HCT116 (cell line): ENCODE results near the gene FLNB. TPM values are rescaled to one million over a fixed set of nuclear protein-coding genes. Genes with fewer than 3 reads are reported as not detected.

Experiments used
- ATAC-seq: fragments of 200-7000 bp; cut with Tn5 transposase; 2 replicates; pipeline ENCODE4 v1.9.1; 2020; ENCODE audit warnings: mild to moderate bottlenecking, moderate library complexity
- BruUV-seq: library from RNA; stranded (reverse); fragments of 400-500 nt; replicated peaks from 2 replicates; lab custom pipeline; 2021; lab: Mats Ljungman, UMichigan
- CTCF ChIA-PET: fragments of 300-600 bp; sonication (Branson Sonifier 250); formaldehyde crosslinking; loops from one replicate; lab custom pipeline; 2021; ENCODE audit warnings: antibody characterized with exemption; lab: Charles Lee
- POLR2A ChIA-PET: fragments of 300-600, 350-600 bp; sonication (Branson Sonifier 250); formaldehyde crosslinking; loops from one replicate; lab custom pipeline; 2021; ENCODE audit warnings: antibody characterized with exemption; lab: Charles Lee
- RAD21 ChIA-PET, 2 experiments: fragments of 300-600 bp; sonication (Branson Sonifier 250); formaldehyde crosslinking; loops; one replicate each; lab custom pipeline; 2023; ENCODE audit warnings: low total read pairs in 2 of 2; ENCODE audit not compliant: uncharacterized antibody in 2 of 2, unreplicated experiment in 2 of 2, low non-redundant PET in 1 of 2; lab: Charles Lee
- DNase-seq: peaks from one replicate; pipeline ENCODE4 v3.0.0-alpha.2; 2010; ENCODE audit warnings: low read depth, low spot score
- H2AFZ ChIP-seq: fragments of 200-600 bp; shearing (Covaris generic), sonication (generic); 2 replicates; pipeline ENCODE4 v1.6.1; 2017; ENCODE audit warnings: low read depth, mixed run types, mixed read lengths, antibody characterized with exemption, low read length; ENCODE audit not compliant: poor library complexity, severe bottlenecking
- H3K27ac ChIP-seq: 2 replicates; pipeline ENCODE4 v1.5.1; 2012; ENCODE audit warnings: low read depth, low read length
- H3K27me3 ChIP-seq: fragments of 200-600 bp; sonication (generic); 2 replicates; pipeline ENCODE4 v1.6.1; 2016; ENCODE audit warnings: mixed run types, low read length, mixed read lengths; ENCODE audit not compliant: insufficient read depth
- H3K36me3 ChIP-seq, 2 experiments: fragments of 200-500 bp in 1 of 2; fragments of 200-600 bp in 1 of 2; sonication (Bioruptor generic) in 1 of 2; sonication (generic) in 1 of 2; 2 replicates each; pipeline versions ENCODE4 v1.5.1 to v1.6.1; 2014 to 2016; ENCODE audit warnings: low read length in 2 of 2, inconsistent platforms in 1 of 2, mixed read lengths in 1 of 2, mixed run types in 1 of 2; ENCODE audit not compliant: insufficient read depth in 2 of 2, control insufficient read depth in 1 of 2
- H3K4me1 ChIP-seq, 2 experiments: fragments of 200-600 bp in 1 of 2; sonication (generic) in 1 of 2; 2 replicates each; pipeline versions ENCODE4 v1.5.1 to v1.6.1; 2012 to 2017; ENCODE audit warnings: low read length in 2 of 2, inconsistent platforms in 1 of 2, mild to moderate bottlenecking in 1 of 2, mixed read lengths in 1 of 2, mixed run types in 1 of 2, moderate library complexity in 1 of 2; ENCODE audit not compliant: insufficient read depth in 2 of 2, control insufficient read depth in 1 of 2
- H3K4me2 ChIP-seq: fragments of 200-600 bp; sonication (generic); 2 replicates; pipeline ENCODE4 v1.6.1; 2017; ENCODE audit warnings: mixed run types, low read length, mixed read lengths
- H3K4me3 ChIP-seq, 2 experiments: fragments of 200-600 bp in 1 of 2; sonication (generic) in 1 of 2; replicated peaks in 1 of 2; 2 replicates each; pipeline ENCODE4 v1.5.1; 2011 to 2016; ENCODE audit warnings: low read length in 2 of 2, control low read depth in 1 of 2, low read depth in 1 of 2, mild to moderate bottlenecking in 1 of 2, mixed read lengths in 1 of 2, mixed run types in 1 of 2
- H3K79me2 ChIP-seq: fragments of 200-600 bp; sonication (generic); 2 replicates; pipeline ENCODE4 v1.6.1; 2017; ENCODE audit warnings: mild to moderate bottlenecking, mixed run types, low read length, moderate library complexity, mixed read lengths; ENCODE audit not compliant: insufficient read depth
- H3K9ac ChIP-seq: fragments of 200-600 bp; sonication (generic); 2 replicates; pipeline ENCODE4 v1.6.1; 2016; ENCODE audit warnings: low read length, mixed read lengths
- H3K9me2 ChIP-seq: fragments of 200-600 bp; sonication (generic), shearing (Covaris generic); 2 replicates; pipeline ENCODE4 v1.6.1; 2017; ENCODE audit warnings: mixed run types, mild to moderate bottlenecking, moderate library complexity; ENCODE audit not compliant: insufficient read depth
- H3K9me3 ChIP-seq, 2 experiments: fragments of 200-500 bp in 1 of 2; fragments of 200-600 bp in 1 of 2; sonication (Bioruptor generic) in 1 of 2; sonication (generic) in 1 of 2; 2 replicates each; pipeline ENCODE4 v1.6.1; 2014 to 2017; ENCODE audit warnings: low read length in 2 of 2, mixed read lengths in 2 of 2, inconsistent platforms in 1 of 2, low read depth in 1 of 2, mild to moderate bottlenecking in 1 of 2, mixed run types in 1 of 2, moderate library complexity in 1 of 2; ENCODE audit not compliant: control insufficient read depth in 1 of 2, insufficient read depth in 1 of 2
- H4K20me1 ChIP-seq: fragments of 200-600 bp; sonication (generic), shearing (Covaris generic); 2 replicates; pipeline ENCODE4 v1.6.1; 2017; ENCODE audit warnings: mixed run types, mild to moderate bottlenecking, moderate library complexity; ENCODE audit not compliant: insufficient read depth
- ELF1 ChIP-seq: IDR thresholded peaks from 2 replicates; pipeline ENCODE4 v1.6.1; 2012; ENCODE audit warnings: low read depth, borderline replicate concordance
- EZH2 ChIP-seq: fragments of 200-600 bp; sonication (generic); IDR thresholded peaks from 2 replicates; pipeline ENCODE4 v1.6.1; 2017; ENCODE audit warnings: antibody characterized with exemption, mixed run types
- REST ChIP-seq: IDR thresholded peaks from 2 replicates; pipeline ENCODE4 v1.6.1; 2012; ENCODE audit warnings: low read depth
- SIN3A ChIP-seq: IDR thresholded peaks from 2 replicates; pipeline ENCODE4 v1.6.1; 2012; ENCODE audit warnings: low read depth
- SP1 ChIP-seq: IDR thresholded peaks from 2 replicates; pipeline ENCODE4 v1.6.1; 2012; ENCODE audit warnings: low read depth
- SRF ChIP-seq: IDR thresholded peaks from 2 replicates; pipeline ENCODE4 v1.6.1; 2012; ENCODE audit warnings: low read depth
- YY1 ChIP-seq: IDR thresholded peaks from 2 replicates; pipeline ENCODE4 v1.6.1; 2011; ENCODE audit warnings: low read length, low read depth, moderate library complexity, mild to moderate bottlenecking; ENCODE audit not compliant: insufficient replicate concordance; ENCODE audit errors: extremely low read depth
- intact Hi-C: fragments of 100-400 bp; cut with micrococcal nuclease; formaldehyde crosslinking; loops from 2 replicates; pipeline ENCODE4 v1.10.0; 2022
- total RNA-seq: library from RNA; stranded (reverse); gene quantifications from one replicate; pipeline ENCODE4 v1.2.1, GENCODE V29; 2021; ENCODE audit not compliant: unreplicated experiment

FLNB gene
- total RNA-seq, 1 experiment from 2014 or later: 116 TPM

GRCh38 chr3:58063022-58063815, 55.0 kb downstream of the FLNB start:
- TF ChIP-seq SP1 (no peak), YY1 (no peak), EZH2 (no peak), SIN3A (no peak), SRF (no peak), ELF1 (no peak), REST (no peak)
- BruUV-seq: no TSS peak
- no peaks in the 10 kb centered on the region for H3K9me3 ChIP-seq

More at GRCh38 chr3:58063022-58063815, 55.0 kb downstream of the FLNB start:
- ChIA-PET CTCF (no interaction called here), RAD21 (no interaction called here), POLR2A (no interaction called here)
- Histone ChIP-seq H3K27ac (no peak overlapping the region), H3K79me2 (peaks cover 77% of the 10 kb centered on the region), H2AFZ (no peak overlapping the region), H3K27me3 (no peaks in the 10 kb centered on the region), H3K4me2 (peak overlapping the region; percentile 13; the same call in 1 of the 2 replicates), H3K4me1 (peaks cover 41 to 73% of the 10 kb centered on the region in 2 experiments), H3K4me3 (no peak overlapping the region), H3K36me3 (no peaks in the 10 kb centered on the region), H3K9me2 (no peaks in the 10 kb centered on the region), H4K20me1 (peaks cover 8% of the 10 kb centered on the region; the same call in 1 of the 2 replicates), H3K9ac (no peak overlapping the region)
- intact Hi-C loops: no loop called here
- ATAC-seq: peak; percentile 47; the same call in 1 of the 2 replicates
- no peak for DNase-seq
